ENCODE results near the gene ZNF385A. TPM values are rescaled to one million over a fixed set of nuclear protein-coding genes. Genes with fewer than 3 reads are reported as not detected.

Gene ZNF385A
- total and polyA plus RNA-seq, 9 of the 15 experiments (the other 6 are each of a cell fraction or from before 2014, with no cell fraction given) = 1.0 to 111 (median 7.7) TPM

GRCh38 chr12:54352891-54353874, 31.4 kb downstream of the ZNF385A start (continued):
- TF ChIP-seq FOXJ2 (tag; IDR thresholded peaks at IDR 0.05) = no peak
- TF ChIP-seq MBD2 (IDR thresholded peaks at IDR 0.05; ENCODE audit: borderline replicate concordance, low read depth) = no peak
- TF ChIP-seq GTF2E2 (tag; IDR thresholded peaks at IDR 0.05) = no peak
- peak; percentile 18; the same call in 1 of the 2 replicates for TF ChIP-seq DPF2 (IDR thresholded peaks at IDR 0.05)
- TF ChIP-seq YBX1 (IDR thresholded peaks at IDR 0.05) = no peak
- no peak for TF ChIP-seq ZNF184 (CRISPR knock-in tag; IDR thresholded peaks at IDR 0.05)
- no peak for TF ChIP-seq ZFP1 (CRISPR knock-in tag; IDR thresholded peaks at IDR 0.05)
- peak; percentile 46; the same call in 1 of the 2 replicates for TF ChIP-seq HMBOX1 (IDR thresholded peaks at IDR 0.05)
- peak; percentile 66; the same call in 1 of the 2 replicates for TF ChIP-seq JUN (IDR thresholded peaks at IDR 0.05; ENCODE audit: borderline replicate concordance, low read depth, low read length)
- TF ChIP-seq JUN (CRISPR knock-in tag; IDR thresholded peaks at IDR 0.05; ENCODE audit: borderline replicate concordance) = no peak
- TF ChIP-seq CBX5 (IDR thresholded peaks at IDR 0.05; ENCODE audit: borderline replicate concordance, low read depth) = no peak
- no peak for TF ChIP-seq RB1 (IDR thresholded peaks at IDR 0.05; ENCODE audit: low read depth)
- no peak for TF ChIP-seq RNF219 (CRISPR knock-in tag; IDR thresholded peaks at IDR 0.05)
- 0 out of 2 replicates have a peak, but pooled peaks have one; percentile 5 for TF ChIP-seq CBFA2T2 (conservative IDR thresholded peaks at IDR 0.05)
- TF ChIP-seq EHMT2 (IDR thresholded peaks at IDR 0.05) = 0 out of 2 replicates have a peak, but pooled peaks have one; percentile 16
- TF ChIP-seq ZNF175 (CRISPR knock-in tag; IDR thresholded peaks at IDR 0.05; ENCODE audit: low read depth) = peak; percentile 39; the same call in 1 of the 2 replicates
- no peak for TF ChIP-seq ZKSCAN1 (IDR thresholded peaks at IDR 0.05; ENCODE audit: low read depth, low read length)
- TF ChIP-seq PRDM10 (IDR thresholded peaks at IDR 0.05; ENCODE audit: partially characterized antibody) = peak; percentile 65
- peak; percentile 39 for TF ChIP-seq CBFA2T3 (IDR thresholded peaks at IDR 0.05)
- no peak for TF ChIP-seq KDM4B (IDR thresholded peaks at IDR 0.05; ENCODE audit: borderline replicate concordance in 2 of 2, low read depth in 1 of 2)
